Left ventricle myocardium inferior (tissue), 1 donor: ENCODE results near the gene MBLAC1. TPM values are rescaled to one million over a fixed set of nuclear protein-coding genes. Genes with fewer than 3 reads are reported as not detected.

Source experiments
- DNase-seq: peaks from one replicate; pipeline ENCODE4 v3.0.0-alpha.2; 2020
- H3K27ac ChIP-seq: fragments of 200-600 bp; replicated peaks from 2 replicates; pipeline ENCODE4 v1.8.0; 2021
- H3K27me3 ChIP-seq: fragments of 200-600 bp; 2 replicates; pipeline ENCODE4 v1.8.0; 2021; ENCODE audit warnings: low read depth
- H3K36me3 ChIP-seq: fragments of 200-600 bp; 2 replicates; pipeline ENCODE4 v1.8.0; 2021
- H3K4me1 ChIP-seq: fragments of 200-600 bp; 2 replicates; pipeline ENCODE4 v1.8.0; 2021
- H3K4me3 ChIP-seq: fragments of 200-600 bp; 2 replicates; pipeline ENCODE4 v1.8.0; 2021; ENCODE audit warnings: mild to moderate bottlenecking, moderate library complexity
- H3K9me3 ChIP-seq: fragments of 200-600 bp; replicated peaks from 2 replicates; pipeline ENCODE4 v1.8.0; 2021
- CTCF ChIP-seq: fragments of 200-600 bp; IDR thresholded peaks from 2 replicates; pipeline ENCODE4 v1.8.0; 2021; ENCODE audit warnings: antibody characterized with exemption, mild to moderate bottlenecking, borderline replicate concordance
- intact Hi-C: fragments of 100-400 bp; cut with micrococcal nuclease; formaldehyde crosslinking; loops from one replicate; pipeline ENCODE4 v1.11.0; 2022
- microRNA-seq: library from miRNA; unstranded; fragments of <30 nt; microRNA quantifications from one replicate; pipeline ENCODE4 v1.2.0, GENCODE V29; 2020
- total RNA-seq: library from RNA; stranded (reverse); fragmentation: NEBNext Ultra II Directional; extraction: Animal tissue kit (Norgen Biotek cat#: 25700); gene quantifications from one replicate; pipeline ENCODE4 v1.2.1, GENCODE V29; 2021
- donor health status: DM: no; HTN: yes; CAD: no; lungs with severe emphysema.

Gene MBLAC1
- total RNA-seq, 1 donor from 2014 or later, result 2.0 TPM

DNA sequence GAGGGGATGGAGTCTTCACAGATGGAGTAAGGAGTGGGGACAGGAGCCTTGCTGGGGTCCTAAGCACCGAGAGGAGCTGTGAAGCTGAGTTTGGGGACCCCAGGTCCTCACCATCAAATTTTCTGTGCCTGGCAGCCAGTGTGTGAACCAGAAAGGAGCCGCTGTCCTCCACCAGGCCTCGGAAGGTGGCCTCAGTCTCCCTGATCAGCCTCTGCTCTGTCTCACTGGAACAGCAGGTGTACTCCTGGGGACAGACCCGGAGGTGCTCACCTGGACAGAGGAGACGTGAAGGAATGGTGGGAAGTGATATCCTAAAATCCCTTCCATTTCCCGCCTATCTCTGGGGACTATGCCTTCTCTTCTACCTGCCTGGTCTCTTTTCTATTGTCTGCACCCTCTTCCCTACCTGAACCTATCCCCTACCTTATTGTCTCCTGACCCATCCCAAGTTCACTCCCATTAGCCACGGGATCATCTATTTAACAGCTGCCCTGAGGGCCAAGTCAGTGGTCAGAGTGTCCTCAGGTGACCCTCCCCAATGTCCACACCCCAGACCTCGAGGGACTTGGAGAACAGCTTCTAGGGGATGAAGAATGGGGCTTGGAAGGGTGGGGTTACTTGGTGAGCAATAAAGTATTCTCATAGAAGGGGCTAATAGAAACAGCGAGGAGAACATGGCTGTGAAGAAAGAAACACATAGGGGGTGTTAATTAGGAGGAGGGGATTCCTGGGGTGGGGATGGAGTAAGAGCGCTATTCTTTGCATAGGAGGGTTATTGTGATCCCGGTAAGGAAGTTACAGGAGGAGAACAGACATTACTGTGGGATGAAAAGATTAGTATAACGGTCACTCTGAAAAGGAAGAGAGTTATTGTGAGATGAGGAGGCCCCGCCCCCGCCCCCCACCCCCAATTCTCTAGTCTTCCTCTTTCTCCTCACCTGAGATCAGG, 49.6 kb downstream of the MBLAC1 start:
- Histone ChIP-seq H3K27me3 (peaks cover 23% of the 10 kb centered on the region), H3K4me3 (peak overlapping the region; percentile 65), H3K27ac (peak overlapping the region; percentile 47), H3K36me3 (no peaks in the 10 kb centered on the region), H3K9me3 (no peaks in the 10 kb centered on the region), H3K4me1 (peaks cover 23% of the 10 kb centered on the region)
- no peak for DNase-seq
- no peak for TF ChIP-seq CTCF
- intact Hi-C loops, result no loop called here

GRCh38 chr7:100177045-100178001, 50.6 kb downstream of the MBLAC1 start, which contains the start of the genes GPC2 and STAG3:
TSS of gene GPC2 (minus strand) at chr7:100177381. CDS start at chr7:100177199, 182 bp downstream.
TSS of gene STAG3 (plus strand) at chr7:100177918. CDS start at chr7:100180557, 2,639 bp downstream.
- intact Hi-C loops, result no loop called here
- Histone ChIP-seq H3K27me3 (peaks cover 14% of the 10 kb centered on the region), H3K4me1 (peaks cover 17% of the 10 kb centered on the region), H3K36me3 (no peaks in the 10 kb centered on the region), H3K9me3 (no peaks in the 10 kb centered on the region), H3K27ac (peak within 1 kb of the TSS; percentile 47), H3K4me3 (peak within 1 kb of the TSS; percentile 65)
- DNase-seq, result peak; percentile 96
- TF ChIP-seq CTCF, result no peak

Small RNA genes lying within 50 kb of the gene (microRNA-seq; reads per million reads assigned to microRNA genes)
- 1,309 reads per million, percentile 86 among the genes with 10 or more reads in this experiment for gene MIR106B
- 305 reads per million, percentile 69 among the genes with 10 or more reads in this experiment for gene MIR25
- gene MIR4658, result not detected
- 2,108 reads per million, percentile 89 among the genes with 10 or more reads in this experiment for gene MIR93

Other genes starting within 250 kb of the MBLAC1 start
- not detected for gene OR2AE1, start 249.9 kb upstream of the MBLAC1 start, total RNA-seq
- 7.1 TPM for gene TRIM4, start 207.4 kb upstream of the MBLAC1 start, total RNA-seq
- 0.27 TPM for gene GJC3, start 197.3 kb upstream of the MBLAC1 start, total RNA-seq
- gene AZGP1, start 150.9 kb upstream of the MBLAC1 start, total RNA-seq, result 85.5 TPM
- gene ZKSCAN1, start 111.4 kb upstream of the MBLAC1 start, total RNA-seq, result 37.1 TPM
- gene ZSCAN21, start 77.2 kb upstream of the MBLAC1 start, total RNA-seq, result 6.4 TPM
- gene ZNF3, start 45.2 kb upstream of the MBLAC1 start, total RNA-seq, result 12.9 TPM
- 114 TPM for gene COPS6, start 38.0 kb upstream of the MBLAC1 start, total RNA-seq
- gene MCM7, start 25.6 kb upstream of the MBLAC1 start, total RNA-seq, result 21.1 TPM
- 11.8 TPM for gene AP4M1, start 25.3 kb upstream of the MBLAC1 start, total RNA-seq
- gene TAF6, start 7.6 kb upstream of the MBLAC1 start, total RNA-seq, result 34.1 TPM
- gene CNPY4, start 7.3 kb upstream of the MBLAC1 start, total RNA-seq, result 8.5 TPM
- gene LAMTOR4, start 22.0 kb downstream of the MBLAC1 start, total RNA-seq, result 100 TPM
- gene TRAPPC14, start 31.8 kb downstream of the MBLAC1 start, total RNA-seq, result 7.1 TPM
- 1.5 TPM for gene GAL3ST4, start 41.6 kb downstream of the MBLAC1 start, total RNA-seq
- gene GPC2, start 50.4 kb downstream of the MBLAC1 start, total RNA-seq, result 0.25 TPM
- gene STAG3, start 51.0 kb downstream of the MBLAC1 start, total RNA-seq, result 0.74 TPM
- not detected for gene PVRIG, start 93.0 kb downstream of the MBLAC1 start, total RNA-seq
- not detected for gene SPDYE3, start 180.7 kb downstream of the MBLAC1 start, total RNA-seq
- 10.6 TPM for gene PILRB, start 231.2 kb downstream of the MBLAC1 start, total RNA-seq
- gene PILRA, start 246.5 kb downstream of the MBLAC1 start, total RNA-seq, result 2.0 TPM